Neural cell (in vitro differentiated cells): Measurements from ENCODE around the gene CD8A. TPM values are rescaled to one million over a fixed set of nuclear protein-coding genes. Genes with fewer than 3 reads are reported as not detected.

Experiments
- H2AFZ ChIP-seq: fragments of 200-600, 300-800 bp; sonication (generic), shearing (Covaris generic); 2 replicates; pipeline ENCODE4 v1.6.0; 2014; ENCODE audit warnings: low read depth, mild to moderate bottlenecking, antibody characterized with exemption, low read length, moderate library complexity
- H3F3A ChIP-seq: fragments of 200-600 bp; shearing (Covaris generic); 2 replicates; pipeline ENCODE4 v1.6.1; 2016; ENCODE audit warnings: mild to moderate bottlenecking, moderate library complexity, mixed read lengths, antibody characterized with exemption, low read length; ENCODE audit not compliant: insufficient read depth, poor library complexity, severe bottlenecking
- H3K27ac ChIP-seq: fragments of 200-600, 300-800 bp; sonication (generic), shearing (Covaris generic); 2 replicates; pipeline ENCODE4 v1.5.1; 2014; ENCODE audit warnings: mild to moderate bottlenecking, low read length, moderate library complexity
- H3K27me3 ChIP-seq: fragments of 300-800, 200-600 bp; sonication (generic), shearing (Covaris generic); 2 replicates; pipeline ENCODE4 v1.6.0; 2014; ENCODE audit warnings: mild to moderate bottlenecking, low read depth, low read length, moderate library complexity; ENCODE audit not compliant: insufficient read depth
- H3K36me3 ChIP-seq: fragments of 300-800, 200-600 bp; sonication (generic), shearing (Covaris generic); 2 replicates; pipeline ENCODE4 v1.5.1; 2014; ENCODE audit warnings: mild to moderate bottlenecking, antibody characterized with exemption, low read length, moderate library complexity; ENCODE audit not compliant: insufficient read depth
- H3K4me2 ChIP-seq: fragments of 300-800, 200-600 bp; sonication (generic), shearing (Covaris generic); 2 replicates; pipeline ENCODE4 v1.6.0; 2014; ENCODE audit warnings: mild to moderate bottlenecking, low read length
- H3K4me3 ChIP-seq: fragments of 300-800, 200-600 bp; sonication (generic), shearing (Covaris generic); 2 replicates; pipeline ENCODE4 v1.5.1; 2014; ENCODE audit warnings: mild to moderate bottlenecking, low read length, moderate library complexity
- H3K79me2 ChIP-seq: fragments of 200-600 bp; shearing (Covaris generic); replicated peaks from 2 replicates; pipeline ENCODE4 v1.6.0; 2014; ENCODE audit warnings: mild to moderate bottlenecking, low read length, moderate library complexity; ENCODE audit not compliant: insufficient read depth
- H3K9ac ChIP-seq: fragments of 300-800, 200-600 bp; sonication (generic), shearing (Covaris generic); 2 replicates; pipeline ENCODE4 v1.6.1; 2016; ENCODE audit warnings: mild to moderate bottlenecking, low read length, mixed read lengths
- H3K9me2 ChIP-seq: fragments of 200-600 bp; shearing (Covaris generic); 2 replicates; pipeline ENCODE4 v1.6.1; 2016; ENCODE audit warnings: mild to moderate bottlenecking, low read length, mixed read lengths; ENCODE audit not compliant: insufficient read depth
- H3K9me3 ChIP-seq: fragments of 200-600, 300-800 bp; sonication (generic), shearing (Covaris generic); 2 replicates; pipeline ENCODE4 v1.6.1; 2016; ENCODE audit warnings: mild to moderate bottlenecking, mixed run types, low read length, moderate library complexity, mixed read lengths
- H4K20me1 ChIP-seq: fragments of 200-600 bp; shearing (Covaris generic); 2 replicates; pipeline ENCODE4 v1.6.1; 2016; ENCODE audit warnings: mild to moderate bottlenecking, mixed run types; ENCODE audit not compliant: insufficient read depth
- EP300 ChIP-seq: fragments of 450-650 bp; conservative IDR thresholded peaks from 2 replicates; pipeline ENCODE4 v1.6.1; 2014; ENCODE audit warnings: antibody characterized with exemption, mild to moderate bottlenecking, moderate library complexity; ENCODE audit not compliant: poor library complexity, severe bottlenecking
- EZH2 ChIP-seq: fragments of 200-600, 300-800 bp; shearing (Covaris generic), sonication (generic); IDR thresholded peaks from 2 replicates; pipeline ENCODE4 v1.6.1; 2014; ENCODE audit warnings: antibody characterized with exemption, low read length, borderline replicate concordance, mild to moderate bottlenecking; ENCODE audit not compliant: insufficient read depth, poor library complexity, severe bottlenecking
- MXI1 ChIP-seq: fragments of 450-650 bp; conservative IDR thresholded peaks from 2 replicates; pipeline ENCODE4 v1.6.1; 2014; ENCODE audit warnings: antibody characterized with exemption, mild to moderate bottlenecking; ENCODE audit not compliant: poor library complexity, severe bottlenecking
- POLR2AphosphoS5 ChIP-seq: IDR thresholded peaks from 2 replicates; pipeline ENCODE4 v1.6.1; 2012
- RAD21 ChIP-seq: fragments of 450-650 bp; conservative IDR thresholded peaks from 2 replicates; pipeline ENCODE4 v1.6.1; 2014; ENCODE audit warnings: antibody characterized with exemption, mild to moderate bottlenecking, moderate library complexity
- REST ChIP-seq: IDR thresholded peaks from 2 replicates; pipeline ENCODE4 v1.6.1; 2012; ENCODE audit warnings: borderline replicate concordance
- SMC3 ChIP-seq: fragments of 450-650 bp; conservative IDR thresholded peaks from 2 replicates; pipeline ENCODE4 v1.6.1; 2014; ENCODE audit warnings: antibody characterized with exemption, mild to moderate bottlenecking, moderate library complexity; ENCODE audit not compliant: poor library complexity
- TAF1 ChIP-seq: IDR thresholded peaks from 2 replicates; pipeline ENCODE4 v1.6.1; 2012; ENCODE audit warnings: low read depth
- polyA plus RNA-seq: library from polyadenylated mRNA; depleted of rRNA; stranded (reverse); fragments of >200 nt; gene quantifications from 2 replicates; pipeline ENCODE4 v1.2.3, GENCODE V29; 2014
- TF ChIP-seq, protein P1 (sequence below): fragments of 450-650 bp; IDR thresholded peaks from 2 replicates; pipeline ENCODE4 v1.5.1; 2014; ENCODE audit warnings: antibody characterized with exemption, mild to moderate bottlenecking, moderate library complexity; ENCODE audit not compliant: poor library complexity, severe bottlenecking

The CD8A gene
- polyA plus RNA-seq, 1 donor from 2014 or later: 2.2 TPM

DNA sequence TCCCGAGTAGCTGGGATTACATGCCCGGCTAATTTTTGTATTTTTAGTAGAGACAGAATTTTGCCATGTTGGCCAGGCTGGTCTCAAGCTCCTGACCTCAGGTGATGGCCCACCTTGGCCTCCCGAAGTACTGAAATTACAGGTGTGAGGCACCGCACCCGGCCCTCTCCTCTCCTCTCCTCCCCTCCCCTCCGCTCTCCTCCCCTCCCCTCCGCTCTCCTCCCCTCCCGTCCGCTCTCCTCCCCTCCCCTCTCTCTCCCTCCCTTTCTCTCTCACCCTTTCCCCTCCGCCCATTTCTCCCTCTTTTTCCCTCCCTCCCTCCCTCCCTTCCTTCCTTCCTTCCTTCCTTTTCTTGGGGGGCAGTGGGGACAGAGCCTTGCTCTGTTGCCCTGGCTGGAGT is 42.6 kb upstream of the CD8A start:
- Histone ChIP-seq H3K9me3 (no peaks in the 10 kb centered on the region), H3K9me2 (no peaks in the 10 kb centered on the region), H3K79me2 (no peaks in the 10 kb centered on the region), H3F3A (no peaks in the 10 kb centered on the region), H3K4me2 (no peak overlapping the region), H4K20me1 (no peaks in the 10 kb centered on the region), H3K27me3 (no peaks in the 10 kb centered on the region), H2AFZ (no peak overlapping the region), H3K9ac (no peak overlapping the region), H3K27ac (no peak overlapping the region), H3K4me3 (no peak overlapping the region), H3K36me3 (no peaks in the 10 kb centered on the region)
- TF ChIP-seq SMC3: no peak
- no peak for TF ChIP-seq POLR2AphosphoS5
- no peak for TF ChIP-seq REST
- TF ChIP-seq RAD21: no peak
- TF ChIP-seq, protein P1, sequence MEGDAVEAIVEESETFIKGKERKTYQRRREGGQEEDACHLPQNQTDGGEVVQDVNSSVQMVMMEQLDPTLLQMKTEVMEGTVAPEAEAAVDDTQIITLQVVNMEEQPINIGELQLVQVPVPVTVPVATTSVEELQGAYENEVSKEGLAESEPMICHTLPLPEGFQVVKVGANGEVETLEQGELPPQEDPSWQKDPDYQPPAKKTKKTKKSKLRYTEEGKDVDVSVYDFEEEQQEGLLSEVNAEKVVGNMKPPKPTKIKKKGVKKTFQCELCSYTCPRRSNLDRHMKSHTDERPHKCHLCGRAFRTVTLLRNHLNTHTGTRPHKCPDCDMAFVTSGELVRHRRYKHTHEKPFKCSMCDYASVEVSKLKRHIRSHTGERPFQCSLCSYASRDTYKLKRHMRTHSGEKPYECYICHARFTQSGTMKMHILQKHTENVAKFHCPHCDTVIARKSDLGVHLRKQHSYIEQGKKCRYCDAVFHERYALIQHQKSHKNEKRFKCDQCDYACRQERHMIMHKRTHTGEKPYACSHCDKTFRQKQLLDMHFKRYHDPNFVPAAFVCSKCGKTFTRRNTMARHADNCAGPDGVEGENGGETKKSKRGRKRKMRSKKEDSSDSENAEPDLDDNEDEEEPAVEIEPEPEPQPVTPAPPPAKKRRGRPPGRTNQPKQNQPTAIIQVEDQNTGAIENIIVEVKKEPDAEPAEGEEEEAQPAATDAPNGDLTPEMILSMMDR: no peak
- TF ChIP-seq EZH2: no peak
- no peak for TF ChIP-seq EP300
- TF ChIP-seq TAF1: no peak
- TF ChIP-seq MXI1: no peak

GRCh38 chr2:86832334-86833096 is 41.8 kb upstream of the CD8A start:
- Histone ChIP-seq H3K79me2 (no peaks in the 10 kb centered on the region), H4K20me1 (no peaks in the 10 kb centered on the region), H2AFZ (no peak overlapping the region), H3K4me2 (no peak overlapping the region), H3K27me3 (no peaks in the 10 kb centered on the region), H3F3A (no peaks in the 10 kb centered on the region), H3K4me3 (no peak overlapping the region), H3K9me2 (no peaks in the 10 kb centered on the region), H3K36me3 (no peaks in the 10 kb centered on the region), H3K9ac (no peak overlapping the region), H3K9me3 (no peaks in the 10 kb centered on the region), H3K27ac (no peak overlapping the region)
- TF ChIP-seq, protein P1: no peak
- TF ChIP-seq EZH2 (no peak), SMC3 (no peak), RAD21 (no peak), TAF1 (no peak), EP300 (no peak), REST (no peak), MXI1 (no peak)
